ENCODE measurements around the gene AURKAIP1. TPM values are rescaled to one million over a fixed set of nuclear protein-coding genes. Genes with fewer than 3 reads are reported as not detected.
A peak's percentile ranks its signal among the peaks of the same experiment; 100 is the strongest.

AURKAIP1 gene
- polyA plus RNA-seq, 3 donors from 2014 or later, result 168 to 216 (median 190) TPM

- no peak for DNase-seq
- Mint-ChIP-seq H3K4me1 (peaks cover 0 to 15% of the 10 kb centered on the region in 2 donors), H3K9me3 (no peaks in the 10 kb centered on the region), H3K27ac (peak overlapping the region in 2 of 6 donors; percentile 32 to 69), H3K36me3 (no peaks in the 10 kb centered on the region), H3K4me3 (peak overlapping the region; percentile 65 to 85 (median 71)), H3K27me3 (ENCODE audit: low read depth in 3 of 3) (peaks cover 2 to 4% (median 3%) of the 10 kb centered on the region in 3 donors)
Observed at GRCh38 chr1:1348420-1349255, 26.4 kb downstream of the AURKAIP1 start.

GRCh38 chr1:1347663-1348419, 27.2 kb downstream of the AURKAIP1 start:
- H3K36me3 Mint-ChIP-seq, result no peaks in the 10 kb centered on the region
- H3K4me3 Mint-ChIP-seq, result peak overlapping the region; percentile 62 to 85 (median 71)

GRCh38 chr1:1347026-1347595, 27.9 kb downstream of the AURKAIP1 start:
- H3K27me3 Mint-ChIP-seq (ENCODE audit: low read depth in 3 of 3), result peaks cover 0 to 2% (median 0%) of the 10 kb centered on the region in 3 donors
- H3K36me3 Mint-ChIP-seq, result no peaks in the 10 kb centered on the region
- H3K4me1 Mint-ChIP-seq, result peaks cover 0 to 14% of the 10 kb centered on the region in 2 donors
- no peaks in the 10 kb centered on the region for H3K9me3 Mint-ChIP-seq
- H3K27ac Mint-ChIP-seq, result no peak overlapping the region
- DNase-seq, result no peak
- H3K4me3 Mint-ChIP-seq, result peak overlapping the region in 4 of 5 donors; percentile 42 to 68 (median 50)

More at GRCh38 chr1:1347663-1348419, 27.2 kb downstream of the AURKAIP1 start:
- peaks cover 2 to 3% (median 3%) of the 10 kb centered on the region in 3 donors for H3K27me3 Mint-ChIP-seq (ENCODE audit: low read depth in 3 of 3)
- no peaks in the 10 kb centered on the region for H3K9me3 Mint-ChIP-seq
- DNase-seq, result no peak
- peak overlapping the region in 1 of 6 donors; percentile 25 for H3K27ac Mint-ChIP-seq
- H3K4me1 Mint-ChIP-seq, result peaks cover 0 to 15% of the 10 kb centered on the region in 2 donors

GRCh38 chr1:1346501-1346890, 28.5 kb downstream of the AURKAIP1 start:
- DNase-seq, result no peak
- Mint-ChIP-seq H3K27ac (no peak overlapping the region), H3K36me3 (no peaks in the 10 kb centered on the region), H3K9me3 (no peaks in the 10 kb centered on the region), H3K4me1 (peaks cover 0 to 14% of the 10 kb centered on the region in 2 donors), H3K27me3 (ENCODE audit: low read depth in 3 of 3) (peaks cover 0 to 2% (median 0%) of the 10 kb centered on the region in 3 donors), H3K4me3 (peak overlapping the region in 2 of 5 donors; percentile 53 to 68)

- Mint-ChIP-seq H3K4me1 (peaks cover 0 to 15% of the 10 kb centered on the region in 2 donors), H3K27me3 (ENCODE audit: low read depth in 3 of 3) (peaks cover 0 to 2% (median 2%) of the 10 kb centered on the region in 3 donors), H3K36me3 (peaks cover 0 to 3% (median 0%) of the 10 kb centered on the region in 3 donors), H3K27ac (no peak overlapping the region), H3K9me3 (no peaks in the 10 kb centered on the region), H3K4me3 (no peak overlapping the region)
- DNase-seq, result no peak
Observed at GRCh38 chr1:1345860-1346500, 29.0 kb downstream of the AURKAIP1 start.

GRCh38 chr1:1345384-1345783, 29.6 kb downstream of the AURKAIP1 start:
- H3K27ac Mint-ChIP-seq, result no peak overlapping the region
- no peak overlapping the region for H3K4me3 Mint-ChIP-seq
- peaks cover 0 to 2% (median 2%) of the 10 kb centered on the region in 3 donors for H3K27me3 Mint-ChIP-seq (ENCODE audit: low read depth in 3 of 3)
- DNase-seq, result no peak
- H3K4me1 Mint-ChIP-seq, result peaks cover 0 to 18% of the 10 kb centered on the region in 2 donors
- peaks cover 0 to 5% (median 0%) of the 10 kb centered on the region in 3 donors for H3K36me3 Mint-ChIP-seq
- no peaks in the 10 kb centered on the region for H3K9me3 Mint-ChIP-seq

GRCh38 chr1:1344655-1345361, 30.2 kb downstream of the AURKAIP1 start:
- Mint-ChIP-seq H3K27me3 (ENCODE audit: low read depth in 3 of 3) (peaks cover under 1 to 2% (median 2%) of the 10 kb centered on the region in 3 donors), H3K4me1 (peaks cover 0 to 18% of the 10 kb centered on the region in 2 donors), H3K36me3 (peaks cover 0 to 5% (median 0%) of the 10 kb centered on the region in 3 donors), H3K27ac (no peak overlapping the region), H3K9me3 (no peaks in the 10 kb centered on the region), H3K4me3 (no peak overlapping the region)
- DNase-seq, result no peak

GRCh38 chr1:1343811-1344421, 31.1 kb downstream of the AURKAIP1 start:
- Mint-ChIP-seq H3K9me3 (no peaks in the 10 kb centered on the region), H3K27ac (no peak overlapping the region), H3K27me3 (ENCODE audit: low read depth in 3 of 3) (peaks cover 2 to 3% (median 2%) of the 10 kb centered on the region in 3 donors), H3K4me3 (no peak overlapping the region), H3K36me3 (peaks cover 0 to 5% (median 0%) of the 10 kb centered on the region in 3 donors), H3K4me1 (peaks cover 0 to 18% of the 10 kb centered on the region in 2 donors)
- no peak for DNase-seq

- Mint-ChIP-seq H3K4me1 (peaks cover 0 to 13% of the 10 kb centered on the region in 2 donors), H3K36me3 (peaks cover 0 to 5% (median 0%) of the 10 kb centered on the region in 3 donors), H3K4me3 (no peak overlapping the region), H3K9me3 (no peaks in the 10 kb centered on the region), H3K27ac (no peak overlapping the region), H3K27me3 (ENCODE audit: low read depth in 3 of 3) (peaks cover 0 to 3% (median 2%) of the 10 kb centered on the region in 3 donors)
- no peak for DNase-seq
Observed at GRCh38 chr1:1342584-1343115, 32.4 kb downstream of the AURKAIP1 start.

- Mint-ChIP-seq H3K9me3 (no peaks in the 10 kb centered on the region), H3K4me1 (peaks cover 0 to 9% of the 10 kb centered on the region in 2 donors), H3K27me3 (ENCODE audit: low read depth in 3 of 3) (peaks cover 0 to 3% (median 2%) of the 10 kb centered on the region in 3 donors), H3K27ac (no peak overlapping the region), H3K36me3 (peaks cover 0 to 5% (median 0%) of the 10 kb centered on the region in 3 donors), H3K4me3 (no peak overlapping the region)
- no peak for DNase-seq
Observed at GRCh38 chr1:1342061-1342562, 32.9 kb downstream of the AURKAIP1 start.

- DNase-seq, result no peak
- H3K27ac Mint-ChIP-seq, result no peak overlapping the region
- H3K4me3 Mint-ChIP-seq, result no peak overlapping the region
- peaks cover 0 to 5% (median 0%) of the 10 kb centered on the region in 3 donors for H3K36me3 Mint-ChIP-seq
- peaks cover 0 to 3% (median 2%) of the 10 kb centered on the region in 3 donors for H3K27me3 Mint-ChIP-seq (ENCODE audit: low read depth in 3 of 3)
- peaks cover 0 to 4% of the 10 kb centered on the region in 2 donors for H3K4me1 Mint-ChIP-seq
- no peaks in the 10 kb centered on the region for H3K9me3 Mint-ChIP-seq
Observed at GRCh38 chr1:1341549-1342021, 33.4 kb downstream of the AURKAIP1 start.

Measured in immature natural killer cell (primary cell).